Fibroblast of lung (primary cell): Measurements from ENCODE around the gene CSTF2T. TPM values are rescaled to one million over a fixed set of nuclear protein-coding genes. Genes with fewer than 3 reads are reported as not detected.
"Not testable (repeated sequence)": the region's sequence is repeated elsewhere in the genome, so short reads cannot be mapped to it uniquely, and the experiment has no call there.

Source experiments
- DNase-seq, 2 donors: peaks; one replicate each; pipeline versions ENCODE4 v3.0.0 to v3.0.0-alpha.2; 2010; ENCODE audit warnings: low read depth in 2 of 2
- H2AFZ ChIP-seq: 2 replicates; pipeline ENCODE4 v1.5.1; 2012; ENCODE audit warnings: low read length, control low read depth, inconsistent platforms
- H3K27ac ChIP-seq: 2 replicates; pipeline ENCODE4 v1.5.1; 2011; ENCODE audit warnings: low read length, control low read depth; ENCODE audit not compliant: insufficient read depth
- H3K27me3 ChIP-seq: 2 replicates; pipeline ENCODE4 v1.5.1; 2011; ENCODE audit warnings: mild to moderate bottlenecking, low read length; ENCODE audit not compliant: control insufficient read depth, insufficient read depth
- H3K36me3 ChIP-seq: 2 replicates; pipeline ENCODE4 v1.5.1; 2011; ENCODE audit warnings: low read length; ENCODE audit not compliant: control insufficient read depth, insufficient read depth
- H3K4me1 ChIP-seq: 2 replicates; pipeline ENCODE4 v1.5.1; 2011; ENCODE audit warnings: low read length; ENCODE audit not compliant: control insufficient read depth, insufficient read depth; ENCODE audit errors: extremely low read depth
- H3K4me2 ChIP-seq: 2 replicates; pipeline ENCODE4 v1.5.1; 2011; ENCODE audit warnings: low read length, control low read depth; ENCODE audit not compliant: insufficient read depth; ENCODE audit errors: extremely low read depth
- H3K4me3 ChIP-seq, 4 experiments: fragments of 200-600 bp in 1 of 4; sonication (generic) in 1 of 4; replicated peaks in 1 of 4; 2 replicates each; pipeline ENCODE4 v1.5.1; 2011 to 2016; ENCODE audit warnings: low read length in 4 of 4, low read depth in 3 of 4, mild to moderate bottlenecking in 3 of 4, control low read depth in 2 of 4, inconsistent platforms in 1 of 4, mixed read lengths in 1 of 4; ENCODE audit not compliant: insufficient read depth in 1 of 4; ENCODE audit errors: control extremely low read depth in 1 of 4
- H3K79me2 ChIP-seq: 2 replicates; pipeline ENCODE4 v1.5.1; 2012; ENCODE audit warnings: mild to moderate bottlenecking, low read length, inconsistent platforms; ENCODE audit not compliant: control insufficient read depth, insufficient read depth
- H3K9ac ChIP-seq: 2 replicates; pipeline ENCODE4 v1.5.1; 2011; ENCODE audit warnings: mild to moderate bottlenecking, low read length, control low read depth; ENCODE audit not compliant: insufficient read depth
- H3K9me3 ChIP-seq: 2 replicates; pipeline ENCODE4 v1.5.1; 2012; ENCODE audit warnings: low read depth, low read length; ENCODE audit not compliant: control insufficient read depth, insufficient read depth
- H4K20me1 ChIP-seq: 2 replicates; pipeline ENCODE4 v1.5.1; 2011; ENCODE audit warnings: low read length; ENCODE audit not compliant: control insufficient read depth, insufficient read depth; ENCODE audit errors: extremely low read depth
- EZH2 ChIP-seq: IDR thresholded peaks from 2 replicates; pipeline ENCODE4 v1.5.1; 2012; ENCODE audit warnings: low read length, control low read depth, mild to moderate bottlenecking; ENCODE audit errors: missing control alignments
- polyA plus RNA-seq, 2 donors: library from polyadenylated mRNA; depleted of rRNA in 1 of 2; stranded (reverse) in 1 of 2; unstranded in 1 of 2; fragments of >200 nt; gene quantifications; 2 replicates each; pipeline ENCODE4 v1.2.1, GENCODE V29; 2011 to 2012; ENCODE audit warnings: missing spikeins in 1 of 2
- total RNA-seq: library from RNA; depleted of rRNA; stranded (reverse); fragments of >200 nt; gene quantifications from 2 replicates; pipeline ENCODE4 v1.2.1, GENCODE V29; 2014
- TF ChIP-seq, protein P1 (sequence below), 2 donors: IDR thresholded peaks in 1 of 2; conservative IDR thresholded peaks in 1 of 2; 1 replicate in 1 of 2; 2 replicates in 1 of 2; pipeline ENCODE4 v1.5.1; 2011 to 2012; ENCODE audit warnings: low read length in 2 of 2, control low read depth in 1 of 2, inconsistent platforms in 1 of 2, low read depth in 1 of 2, mild to moderate bottlenecking in 1 of 2

Gene CSTF2T
- total and polyA plus RNA-seq, 2 donors (not counting 1 experiment from before 2014, with no cell fraction given) = 5.9 to 14.9 TPM

DNA sequence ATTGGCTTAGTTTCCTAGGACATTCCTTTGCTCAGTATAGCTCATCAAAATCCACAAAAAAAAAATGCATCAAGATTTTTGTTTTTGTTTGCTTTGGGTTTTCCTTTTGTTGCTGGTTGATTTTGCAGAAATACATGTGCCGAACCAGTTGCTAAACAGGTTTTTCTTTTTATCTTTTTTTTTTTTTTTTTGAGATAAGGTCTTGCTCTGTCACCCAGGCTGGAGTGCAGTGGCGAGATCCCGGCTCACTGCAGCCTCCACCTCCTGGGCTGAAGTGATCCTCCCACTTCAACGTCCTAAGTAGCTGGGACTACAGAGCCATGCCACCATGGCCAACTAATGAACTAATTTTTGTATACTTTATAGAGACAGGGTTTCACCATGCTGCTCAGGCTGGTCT, 8.3 kb downstream of the CSTF2T start:
- no peaks in the 10 kb centered on the region for H3K36me3 ChIP-seq
- no peak for DNase-seq
- no peaks in the 10 kb centered on the region for H3K79me2 ChIP-seq
- H3K27me3 ChIP-seq = no peaks in the 10 kb centered on the region
- no peak overlapping the region for H3K27ac ChIP-seq
- H3K4me1 ChIP-seq = no peaks in the 10 kb centered on the region
- H3K9me3 ChIP-seq = no peaks in the 10 kb centered on the region
- H3K4me3 ChIP-seq = no peak overlapping the region
- H2AFZ ChIP-seq = no peak overlapping the region
- no peak overlapping the region for H3K4me2 ChIP-seq
- TF ChIP-seq, protein P1, sequence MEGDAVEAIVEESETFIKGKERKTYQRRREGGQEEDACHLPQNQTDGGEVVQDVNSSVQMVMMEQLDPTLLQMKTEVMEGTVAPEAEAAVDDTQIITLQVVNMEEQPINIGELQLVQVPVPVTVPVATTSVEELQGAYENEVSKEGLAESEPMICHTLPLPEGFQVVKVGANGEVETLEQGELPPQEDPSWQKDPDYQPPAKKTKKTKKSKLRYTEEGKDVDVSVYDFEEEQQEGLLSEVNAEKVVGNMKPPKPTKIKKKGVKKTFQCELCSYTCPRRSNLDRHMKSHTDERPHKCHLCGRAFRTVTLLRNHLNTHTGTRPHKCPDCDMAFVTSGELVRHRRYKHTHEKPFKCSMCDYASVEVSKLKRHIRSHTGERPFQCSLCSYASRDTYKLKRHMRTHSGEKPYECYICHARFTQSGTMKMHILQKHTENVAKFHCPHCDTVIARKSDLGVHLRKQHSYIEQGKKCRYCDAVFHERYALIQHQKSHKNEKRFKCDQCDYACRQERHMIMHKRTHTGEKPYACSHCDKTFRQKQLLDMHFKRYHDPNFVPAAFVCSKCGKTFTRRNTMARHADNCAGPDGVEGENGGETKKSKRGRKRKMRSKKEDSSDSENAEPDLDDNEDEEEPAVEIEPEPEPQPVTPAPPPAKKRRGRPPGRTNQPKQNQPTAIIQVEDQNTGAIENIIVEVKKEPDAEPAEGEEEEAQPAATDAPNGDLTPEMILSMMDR (conservative IDR thresholded peaks at IDR 0.05 in 1 of 2, IDR thresholded peaks at IDR 0.05 in 1 of 2; ENCODE audit: low read depth in 1 of 2, low read length in 2 of 2) = no peak
- no peak overlapping the region for H3K9ac ChIP-seq
- no peaks in the 10 kb centered on the region for H4K20me1 ChIP-seq

GRCh38 chr10:51689536-51689935, 9.9 kb downstream of the CSTF2T start:
- Histone ChIP-seq H3K9me3 (no peaks in the 10 kb centered on the region), H4K20me1 (no peaks in the 10 kb centered on the region), H3K27me3 (no peaks in the 10 kb centered on the region), H3K4me2 (no peak overlapping the region), H3K79me2 (no peaks in the 10 kb centered on the region), H3K27ac (no peak overlapping the region), H3K4me3 (no peak overlapping the region), H3K36me3 (no peaks in the 10 kb centered on the region), H3K4me1 (no peaks in the 10 kb centered on the region), H3K9ac (no peak overlapping the region), H2AFZ (no peak overlapping the region)
- DNase-seq = no peak
- TF ChIP-seq EZH2 = no peak
- TF ChIP-seq, protein P1 (conservative IDR thresholded peaks at IDR 0.05 in 1 of 2, IDR thresholded peaks at IDR 0.05 in 1 of 2; ENCODE audit: low read depth in 1 of 2, low read length in 2 of 2) = no peak

GRCh38 chr10:51688826-51689225, 10.6 kb downstream of the CSTF2T start:
- H3K79me2 ChIP-seq, H3K27ac ChIP-seq, H3K36me3 ChIP-seq, H3K9ac ChIP-seq, H3K9me3 ChIP-seq, H3K4me1 ChIP-seq, H3K4me3 ChIP-seq, H2AFZ ChIP-seq, H3K27me3 ChIP-seq, DNase-seq, H3K4me2 ChIP-seq, H4K20me1 ChIP-seq: not testable (repeated sequence)
